HepG2 (cell line): ENCODE data around the gene COL25A1. TPM values are rescaled to one million over a fixed set of nuclear protein-coding genes. Genes with fewer than 3 reads are reported as not detected.
"Not testable (repeated sequence)": the region's sequence is repeated elsewhere in the genome, so short reads cannot be mapped to it uniquely, and the experiment has no call there.

ENCODE experiments used
- ATAC-seq: fragments of 200-7000 bp; cut with Tn5 transposase; 3 replicates; pipeline ENCODE4 v1.9.1; 2020; ENCODE audit warnings: mild to moderate bottlenecking, moderate library complexity
- BruUV-seq: library from RNA; stranded (reverse); fragments of 400-500 nt; replicated peaks from 2 replicates; lab custom pipeline; 2021; lab: Mats Ljungman, UMichigan
- CTCF ChIA-PET: fragments of 300-600 bp; formaldehyde crosslinking; extraction: SDS; loops from one replicate; lab custom pipeline; 2021; ENCODE audit warnings: low total read pairs, inconsistent platforms, low intra/inter-chr PET ratio; lab: Yijun Ruan, JAX
- POLR2A ChIA-PET: fragments of 350-600 bp; sonication (Branson Sonifier 250); formaldehyde crosslinking; loops from one replicate; lab custom pipeline; 2020; ENCODE audit warnings: antibody characterized with exemption, inconsistent platforms; lab: Yijun Ruan, JAX
- DNase-seq: peaks from one replicate; pipeline ENCODE4 v3.0.0-alpha.2; 2015; ENCODE audit warnings: low spot score
- FAIRE-seq: peaks from 3 replicates; lab custom pipeline; 2011; peaks lifted over from hg19 to GRCh38; lab: Jason Lieb, UNC
- H2AFZ ChIP-seq: one replicate; pipeline ENCODE4 v1.6.1; 2011; ENCODE audit warnings: low read length, inconsistent platforms
- H3K27ac ChIP-seq: fragments of 300-600 bp; 3 replicates; pipeline ENCODE4 v1.8.0; 2011; ENCODE audit warnings: mixed run types, mild to moderate bottlenecking, mixed read lengths, low read length, inconsistent platforms; ENCODE audit not compliant: insufficient read depth; ENCODE audit errors: extremely low read length
- H3K27me3 ChIP-seq, 2 experiments: fragments of 200-600 bp in 1 of 2; 2 replicates in 1 of 2; 3 replicates in 1 of 2; pipeline versions ENCODE4 v1.6.0 to v1.8.0; 2011; ENCODE audit warnings: low read length in 2 of 2, mild to moderate bottlenecking in 2 of 2, moderate library complexity in 2 of 2, inconsistent platforms in 1 of 2; ENCODE audit not compliant: insufficient read depth in 2 of 2, control insufficient read depth in 1 of 2
- H3K36me3 ChIP-seq, 2 experiments: fragments of 200-600 bp in 1 of 2; replicated peaks in 1 of 2; 2 replicates in 1 of 2; 3 replicates in 1 of 2; pipeline versions ENCODE4 v1.5.1 to v1.8.0; 2011; ENCODE audit warnings: low read length in 2 of 2, inconsistent platforms in 1 of 2; ENCODE audit not compliant: insufficient read depth in 2 of 2, control insufficient read depth in 1 of 2
- H3K4me1 ChIP-seq: 2 replicates; pipeline ENCODE4 v1.5.1; 2012; ENCODE audit warnings: low read length, inconsistent platforms; ENCODE audit not compliant: insufficient read depth
- H3K4me2 ChIP-seq: 2 replicates; pipeline ENCODE4 v1.6.0; 2011; ENCODE audit warnings: low read depth, low read length, inconsistent platforms
- H3K4me3 ChIP-seq, 3 experiments: fragments of 200-600 bp in 1 of 3; sonication (generic), shearing (Covaris generic) in 1 of 3; replicated peaks in 1 of 3; 2 replicates each; pipeline ENCODE4 v1.5.1; 2011 to 2016; ENCODE audit warnings: low read length in 3 of 3, inconsistent platforms in 2 of 3, low read depth in 2 of 3, mild to moderate bottlenecking in 2 of 3, control low read depth in 1 of 3, mixed read lengths in 1 of 3; ENCODE audit not compliant: insufficient read depth in 1 of 3
- H3K79me2 ChIP-seq: one replicate; pipeline ENCODE4 v1.6.1; 2011; ENCODE audit warnings: low read length, inconsistent platforms; ENCODE audit not compliant: insufficient read depth
- H3K9ac ChIP-seq: 2 replicates; pipeline ENCODE4 v1.6.0; 2011; ENCODE audit warnings: mild to moderate bottlenecking, low read depth, low read length, inconsistent platforms; ENCODE audit not compliant: insufficient read depth
- H3K9me3 ChIP-seq: 2 replicates; pipeline ENCODE4 v1.5.1; 2012; ENCODE audit warnings: mild to moderate bottlenecking, low read length
- H4K20me1 ChIP-seq: 2 replicates; pipeline ENCODE4 v1.6.0; 2011; ENCODE audit warnings: inconsistent platforms, mild to moderate bottlenecking, low read length, moderate library complexity; ENCODE audit not compliant: insufficient read depth
- ARID2 ChIP-seq: sonication (generic); formaldehyde crosslinking; IDR thresholded peaks from 2 replicates; pipeline ENCODE4 v1.8.1; 2022; ENCODE audit warnings: mild to moderate bottlenecking, missing genetic modification reagents, borderline replicate concordance
- ARNT2 ChIP-seq: sonication (generic); formaldehyde crosslinking; IDR thresholded peaks from 2 replicates; pipeline ENCODE4 v1.8.0; 2022; ENCODE audit warnings: mild to moderate bottlenecking, low read depth, missing genetic modification reagents, moderate library complexity
- PREB ChIP-seq: sonication (generic); formaldehyde crosslinking; IDR thresholded peaks from 2 replicates; pipeline ENCODE4 v1.4.0; 2020; ENCODE audit warnings: missing genetic modification reagents
- SKI ChIP-seq: fragments of 450-650 bp; IDR thresholded peaks from one replicate; pipeline ENCODE4 v1.6.1; 2018; ENCODE audit warnings: mild to moderate bottlenecking; ENCODE audit not compliant: partially characterized antibody
- TCF12 ChIP-seq, 2 experiments: fragments of 450-650 bp in 1 of 2; sonication (generic) in 1 of 2; formaldehyde crosslinking in 1 of 2; IDR thresholded peaks; 2 replicates each; pipeline versions ENCODE4 v1.6.1 to v1.8.0; 2017 to 2022; ENCODE audit warnings: antibody characterized with exemption in 1 of 2, mild to moderate bottlenecking in 1 of 2, missing genetic modification reagents in 1 of 2, moderate library complexity in 1 of 2
- ZFP36L1 ChIP-seq: sonication (generic); formaldehyde crosslinking; IDR thresholded peaks from 2 replicates; pipeline ENCODE4 v1.8.0; 2022; ENCODE audit warnings: mild to moderate bottlenecking, missing genetic modification reagents, moderate library complexity
- ZNF180 ChIP-seq: sonication (generic); formaldehyde crosslinking; IDR thresholded peaks from 2 replicates; pipeline ENCODE4 v1.4.0; 2020; ENCODE audit warnings: low read depth, missing genetic modification reagents, borderline replicate concordance
- ZNF256 ChIP-seq: sonication (generic); formaldehyde crosslinking; conservative IDR thresholded peaks from 2 replicates; pipeline ENCODE4 v1.4.0; 2020; ENCODE audit warnings: missing genetic modification reagents
- ZNF672 ChIP-seq: sonication (generic); formaldehyde crosslinking; IDR thresholded peaks from 2 replicates; pipeline ENCODE4 v1.8.1; 2022; ENCODE audit warnings: missing genetic modification reagents
- ZNF780A ChIP-seq: sonication (generic); formaldehyde crosslinking; IDR thresholded peaks from 2 replicates; pipeline ENCODE4 v1.8.0; 2022; ENCODE audit warnings: mild to moderate bottlenecking, missing genetic modification reagents, moderate library complexity
- ZNF790 ChIP-seq: sonication (generic); formaldehyde crosslinking; IDR thresholded peaks from 2 replicates; pipeline ENCODE4 v1.8.0; 2022; ENCODE audit warnings: missing genetic modification reagents, mild to moderate bottlenecking, borderline replicate concordance
- ZNF792 ChIP-seq: IDR thresholded peaks from 2 replicates; pipeline ENCODE4 v1.6.1; 2016
- ZUFSP ChIP-seq: sonication (generic); formaldehyde crosslinking; IDR thresholded peaks from 2 replicates; pipeline ENCODE4 v1.9.0; 2021; ENCODE audit warnings: missing genetic modification reagents, mild to moderate bottlenecking, borderline replicate concordance
- WGBS: methylation state at CpG from one replicate; pipeline ENCODE4 v1.1.6; 2017; ENCODE audit warnings: low lambda C conversion rate; 5-methylcytosine and 5-hydroxymethylcytosine counted together
- in situ Hi-C: cut with HindIII; loops from 2 replicates; pipeline ENCODE4 v1.10.0; 2017; ENCODE audit warnings: low pct_unique_long_range_greater_than_20kb; ENCODE audit not compliant: extremely low pct_ligation_motif_present
- intact Hi-C: fragments of 100-400 bp; cut with micrococcal nuclease; formaldehyde crosslinking; loops from one replicate; pipeline ENCODE4 v1.10.0; 2022; ENCODE audit not compliant: unreplicated experiment
- polyA plus RNA-seq, 8 experiments: library from polyadenylated mRNA; depleted of rRNA in 3 of 8; stranded (reverse) in 7 of 8; unstranded in 1 of 8; fragments of >200 nt; fragmentation: Illumina TruSeq in 4 of 8; extraction: Trizol in 4 of 8; gene quantifications; 2 replicates each; pipeline versions ENCODE4 v1.2.1 to v1.2.3, GENCODE V29; 2011 to 2016; ENCODE audit warnings: low read depth in 4 of 8, missing spikeins in 1 of 8, mixed read lengths in 1 of 8; ENCODE audit not compliant: insufficient read depth in 1 of 8
- total RNA-seq, 5 experiments: library from RNA; depleted of rRNA; stranded (reverse); fragments of >200 nt; fragmentation: Illumina TruSeq; extraction: Trizol; gene quantifications; 2 replicates each; pipeline ENCODE4 v1.2.3, GENCODE V29; 2016; ENCODE audit warnings: low read depth in 1 of 5

COL25A1 gene
- total and polyA plus RNA-seq, 2 of the 13 experiments (the other 11 are each of a cell fraction or from before 2014, with no cell fraction given), result not detected

GRCh38 chr4:108933925-108934324 is 368.5 kb downstream of the COL25A1 start:
- POLR2A ChIA-PET, H3K4me3 ChIP-seq, intact Hi-C loops, ATAC-seq, in situ Hi-C loops, H3K36me3 ChIP-seq, CTCF ChIA-PET, H3K9ac ChIP-seq, H3K27ac ChIP-seq, H3K9me3 ChIP-seq, H3K4me1 ChIP-seq, H3K27me3 ChIP-seq, FAIRE-seq, H4K20me1 ChIP-seq, H3K79me2 ChIP-seq, DNase-seq, BruUV-seq, H3K4me2 ChIP-seq, H2AFZ ChIP-seq: not testable (repeated sequence)
- 35% methylated on average over 5 of the region's 5 CpGs for WGBS

DNA sequence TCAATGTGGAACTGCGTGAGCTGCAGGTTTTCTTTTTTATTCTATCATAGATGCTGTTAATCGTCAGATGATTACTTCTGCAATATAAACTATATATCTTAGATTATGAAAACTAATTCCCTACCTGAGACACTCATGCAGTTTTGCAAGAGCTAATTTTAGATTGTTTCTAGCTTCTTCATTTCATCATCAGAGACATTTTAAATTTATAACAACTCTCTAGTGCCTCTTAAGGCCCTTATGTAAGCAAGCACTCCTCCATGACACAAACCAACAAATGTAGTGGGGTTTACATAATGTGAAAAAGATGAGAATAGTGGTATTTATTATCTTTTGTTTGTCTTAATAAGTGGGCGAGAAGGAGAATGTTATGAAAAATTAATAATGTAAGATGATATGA is 369.4 kb downstream of the COL25A1 start:
- ChIA-PET CTCF (no interaction called here), POLR2A (no interaction called here)
- 0% methylated on average over 3 of the region's 3 CpGs for WGBS
- no TSS peak for BruUV-seq
- Histone ChIP-seq H3K27ac (no peak overlapping the region), H3K9ac (no peak overlapping the region), H3K27me3 (no peaks in the 10 kb centered on the region), H4K20me1 (no peaks in the 10 kb centered on the region), H2AFZ (no peak overlapping the region), H3K4me2 (no peak overlapping the region), H3K36me3 (no peaks in the 10 kb centered on the region), H3K4me3 (no peak overlapping the region), H3K4me1 (no peaks in the 10 kb centered on the region), H3K79me2 (no peaks in the 10 kb centered on the region), H3K9me3 (no peaks in the 10 kb centered on the region)
- DNase-seq (no peak), ATAC-seq (no peak), FAIRE-seq (no peak)
- intact Hi-C loops, result no loop called here
- in situ Hi-C loops, result no loop called here
- TF ChIP-seq SKI (no peak), ZFP36L1 (CRISPR knock-in tag) (no peak), ZUFSP (CRISPR knock-in tag) (no peak), ZNF792 (CRISPR knock-in tag) (no peak), ZNF672 (CRISPR knock-in tag) (no peak), ZNF180 (CRISPR knock-in tag) (no peak), PREB (CRISPR knock-in tag) (no peak), ARID2 (CRISPR knock-in tag) (no peak), ARNT2 (CRISPR knock-in tag) (no peak), ZNF256 (CRISPR knock-in tag) (no peak), ZNF790 (no peak), ZNF780A (CRISPR knock-in tag) (no peak), TCF12 (IDR thresholded peaks at IDR 0.05) (no peak), TCF12 (CRISPR knock-in tag; IDR thresholded peaks at IDR 0.05) (no peak)
